Calu3 (cell line): ENCODE data around the gene PAX7. TPM values are rescaled to one million over a fixed set of nuclear protein-coding genes. Genes with fewer than 3 reads are reported as not detected.

Experiments used
- BruUV-seq: library from RNA; stranded (reverse); fragments of 400-500 nt; replicated peaks from 2 replicates; lab custom pipeline; 2021; lab: Mats Ljungman, UMichigan
- CTCF ChIA-PET: fragments of 300-600 bp; sonication (Branson Sonifier 250); formaldehyde crosslinking; loops from one replicate; lab custom pipeline; 2022; ENCODE audit warnings: antibody characterized with exemption; lab: Charles Lee
- DNase-seq: peaks from one replicate; pipeline ENCODE4 v3.0.0; 2022
- H3K27ac Mint-ChIP-seq: one replicate; pipeline ENCODE4 v1.8.0; 2022; ENCODE audit warnings: mixed read lengths; ENCODE audit not compliant: unreplicated experiment
- H3K27me3 Mint-ChIP-seq: one replicate; pipeline ENCODE4 v1.8.0; 2022; ENCODE audit warnings: mixed read lengths; ENCODE audit not compliant: unreplicated experiment
- H3K36me3 Mint-ChIP-seq: one replicate; pipeline ENCODE4 v1.8.0; 2022; ENCODE audit warnings: mild to moderate bottlenecking, moderate library complexity, mixed read lengths; ENCODE audit not compliant: insufficient read depth, unreplicated experiment
- H3K4me1 Mint-ChIP-seq: one replicate; pipeline ENCODE4 v1.8.0; 2022; ENCODE audit warnings: mild to moderate bottlenecking, low read depth, mixed read lengths; ENCODE audit not compliant: unreplicated experiment
- H3K4me3 Mint-ChIP-seq: one replicate; pipeline ENCODE4 v1.8.0; 2022; ENCODE audit warnings: mild to moderate bottlenecking, low read depth, moderate library complexity, mixed read lengths; ENCODE audit not compliant: unreplicated experiment
- H3K9me3 Mint-ChIP-seq: one replicate; pipeline ENCODE4 v1.8.0; 2022; ENCODE audit warnings: low read depth, mixed read lengths; ENCODE audit not compliant: unreplicated experiment
- CTCF ChIP-seq: fragments of 200-600 bp; IDR thresholded peaks from one replicate; pipeline ENCODE4 v1.8.0; 2022; ENCODE audit warnings: antibody characterized with exemption; ENCODE audit not compliant: unreplicated experiment
- intact Hi-C: fragments of 100-400 bp; cut with micrococcal nuclease; formaldehyde crosslinking; loops from one replicate; pipeline ENCODE4 v1.10.0; 2022; ENCODE audit not compliant: unreplicated experiment
- total RNA-seq: library from RNA; stranded (reverse); gene quantifications from 2 replicates; pipeline ENCODE4 v1.2.3, GENCODE V29; 2022

PAX7 gene
- total RNA-seq, 1 experiment from 2014 or later: not detected

- intact Hi-C loops: no loop called here
- CTCF ChIA-PET: no interaction called here
- H3K36me3 Mint-ChIP-seq: no peaks in the 10 kb centered on the region
- H3K4me1 Mint-ChIP-seq: no peaks in the 10 kb centered on the region
- BruUV-seq: no TSS peak
- DNase-seq: no peak
- no peak overlapping the region for H3K27ac Mint-ChIP-seq
- TF ChIP-seq CTCF: no peak
- no peak overlapping the region for H3K4me3 Mint-ChIP-seq
- peaks cover 6% of the 10 kb centered on the region for H3K9me3 Mint-ChIP-seq
- H3K27me3 Mint-ChIP-seq: peaks cover 89% of the 10 kb centered on the region
Measured at GRCh38 chr1:18747671-18748070, 117.0 kb downstream of the PAX7 start.

- no peak overlapping the region for H3K4me3 Mint-ChIP-seq
- no peaks in the 10 kb centered on the region for H3K4me1 Mint-ChIP-seq
- H3K9me3 Mint-ChIP-seq: peaks cover 6% of the 10 kb centered on the region
- CTCF ChIA-PET: no interaction called here
- no peak for DNase-seq
- no peaks in the 10 kb centered on the region for H3K36me3 Mint-ChIP-seq
- H3K27ac Mint-ChIP-seq: no peak overlapping the region
- TF ChIP-seq CTCF: no peak
- H3K27me3 Mint-ChIP-seq: peaks cover 89% of the 10 kb centered on the region
- BruUV-seq: no TSS peak
- intact Hi-C loops: no loop called here
Measured at GRCh38 chr1:18748435-18748834, 117.8 kb downstream of the PAX7 start.

GRCh38 chr1:18749569-18749968, 118.9 kb downstream of the PAX7 start:
- H3K27ac Mint-ChIP-seq: no peak overlapping the region
- CTCF ChIA-PET: no interaction called here
- peaks cover 4% of the 10 kb centered on the region for H3K9me3 Mint-ChIP-seq
- DNase-seq: no peak
- no peaks in the 10 kb centered on the region for H3K36me3 Mint-ChIP-seq
- intact Hi-C loops: no loop called here
- BruUV-seq: no TSS peak
- no peak for TF ChIP-seq CTCF
- H3K27me3 Mint-ChIP-seq: peaks cover 89% of the 10 kb centered on the region
- no peaks in the 10 kb centered on the region for H3K4me1 Mint-ChIP-seq
- H3K4me3 Mint-ChIP-seq: no peak overlapping the region

- H3K27ac Mint-ChIP-seq: no peak overlapping the region
- no peaks in the 10 kb centered on the region for H3K4me1 Mint-ChIP-seq
- H3K27me3 Mint-ChIP-seq: peaks cover 93% of the 10 kb centered on the region
- no TSS peak for BruUV-seq
- no peak overlapping the region for H3K4me3 Mint-ChIP-seq
- CTCF ChIA-PET: interaction anchor here (1.2 kb wide), 1 partner anchor 9 kb away, joined by 5 read pairs; no protein-coding TSS in a partner anchor
- peaks cover 4% of the 10 kb centered on the region for H3K9me3 Mint-ChIP-seq
- no peaks in the 10 kb centered on the region for H3K36me3 Mint-ChIP-seq
- TF ChIP-seq CTCF: no peak
- intact Hi-C loops: no loop called here
- no peak for DNase-seq
Measured at GRCh38 chr1:18750600-18750999, 120.0 kb downstream of the PAX7 start.
